ENCODE measurements around the gene DUSP28. TPM values are rescaled to one million over a fixed set of nuclear protein-coding genes. Genes with fewer than 3 reads are reported as not detected.
"Not testable (repeated sequence)": the region's sequence is repeated elsewhere in the genome, so short reads cannot be mapped to it uniquely, and the experiment has no call there.

The DUSP28 gene
- total RNA-seq, 1 experiment from 2014 or later, result 4.1 TPM

- peak; percentile 91 for DNase-seq (ENCODE audit: low read depth)
These were observed 545 bp downstream of the DUSP28 start for GRCh38 chr2:240560480-240561324.

GRCh38 chr2:240561325-240561971, 1.3 kb downstream of the DUSP28 start:
- peak; percentile 73 for DNase-seq (ENCODE audit: low read depth)

- DNase-seq (ENCODE audit: low read depth), result not testable (repeated sequence)
These were observed 3.1 kb downstream of the DUSP28 start for GRCh38 chr2:240563231-240563630.

- no peak for DNase-seq (ENCODE audit: low read depth)
These were observed 3.9 kb downstream of the DUSP28 start for GRCh38 chr2:240563951-240564560.

- DNase-seq (ENCODE audit: low read depth), result no peak
These were observed 4.6 kb downstream of the DUSP28 start for GRCh38 chr2:240564561-240565332.

GRCh38 chr2:240565333-240566202, 5.4 kb downstream of the DUSP28 start:
- DNase-seq (ENCODE audit: low read depth), result peak; percentile 93

- peak; percentile 55 for DNase-seq (ENCODE audit: low read depth)
These were observed 6.3 kb downstream of the DUSP28 start for GRCh38 chr2:240566203-240567136.

- DNase-seq (ENCODE audit: low read depth), result no peak
These were observed 7.1 kb downstream of the DUSP28 start for GRCh38 chr2:240567137-240567871.

GRCh38 chr2:240567872-240568677, 7.9 kb downstream of the DUSP28 start, which contains the start of gene RNPEPL1:
RNPEPL1 (plus strand) TSS chr2:240568484; CDS start chr2:240568587, 103 bp downstream.
- DNase-seq (ENCODE audit: low read depth), result peak; percentile 33

- peak; percentile 43 for DNase-seq (ENCODE audit: low read depth)
These were observed 8.7 kb downstream of the DUSP28 start for GRCh38 chr2:240568678-240569522.

- DNase-seq (ENCODE audit: low read depth), result no peak
These were observed 9.4 kb downstream of the DUSP28 start for GRCh38 chr2:240569523-240569997.

GRCh38 chr2:240569998-240570530, 9.9 kb downstream of the DUSP28 start:
- DNase-seq (ENCODE audit: low read depth), result no peak

GRCh38 chr2:240570531-240571313, 10.6 kb downstream of the DUSP28 start:
- no peak for DNase-seq (ENCODE audit: low read depth)

GRCh38 chr2:240571314-240571973, 11.3 kb downstream of the DUSP28 start:
- no peak for DNase-seq (ENCODE audit: low read depth)
